Neural progenitor cell (in vitro differentiated cells): ENCODE results near the gene PRUNE2. TPM values are rescaled to one million over a fixed set of nuclear protein-coding genes. Genes with fewer than 3 reads are reported as not detected.

Experiments
- DNase-seq: peaks from one replicate; pipeline ENCODE4 v3.0.0-alpha.2; 2016; ENCODE audit warnings: low spot score
- H2AFZ ChIP-seq: fragments of 200-600 bp; sonication (generic); replicated peaks from 2 replicates; pipeline ENCODE4 v1.6.1; 2016; ENCODE audit warnings: antibody characterized with exemption
- H3F3A ChIP-seq: fragments of 200-600 bp; sonication (generic); 2 replicates; pipeline ENCODE4 v1.6.1; 2016; ENCODE audit warnings: antibody characterized with exemption, low read depth
- H3K27ac ChIP-seq: fragments of 200-600 bp; sonication (generic); 2 replicates; pipeline ENCODE4 v1.5.1; 2016; ENCODE audit warnings: mild to moderate bottlenecking
- H3K27me3 ChIP-seq: fragments of 200-600 bp; sonication (generic); 2 replicates; pipeline ENCODE4 v1.6.1; 2016; ENCODE audit warnings: mild to moderate bottlenecking, moderate library complexity
- H3K36me3 ChIP-seq: fragments of 200-600 bp; sonication (generic); 2 replicates; pipeline ENCODE4 v1.5.1; 2016
- H3K4me1 ChIP-seq: fragments of 200-600 bp; sonication (generic); 2 replicates; pipeline ENCODE4 v1.6.1; 2016; ENCODE audit warnings: mixed run types
- H3K4me2 ChIP-seq: fragments of 200-600 bp; sonication (generic); 2 replicates; pipeline ENCODE4 v1.6.1; 2016
- H3K4me3 ChIP-seq: fragments of 200-600 bp; sonication (generic); 2 replicates; pipeline ENCODE4 v1.5.1; 2016
- H3K79me2 ChIP-seq: fragments of 200-600 bp; sonication (generic); 2 replicates; pipeline ENCODE4 v1.6.1; 2016; ENCODE audit warnings: low read depth
- H3K9ac ChIP-seq: fragments of 200-600 bp; sonication (generic); 2 replicates; pipeline ENCODE4 v1.6.1; 2016
- H3K9me3 ChIP-seq: fragments of 200-600 bp; sonication (generic); 2 replicates; pipeline ENCODE4 v1.5.1; 2016; ENCODE audit warnings: low read depth
- H4K20me1 ChIP-seq: fragments of 200-600 bp; sonication (generic); 2 replicates; pipeline ENCODE4 v1.6.1; 2016; ENCODE audit warnings: low read depth
- H3K27ac Mint-ChIP-seq: 3 replicates; pipeline ENCODE4 v1.8.0; 2021; ENCODE audit warnings: mixed read lengths
- H3K27me3 Mint-ChIP-seq: 2 replicates; pipeline ENCODE4 v1.8.0; 2022; ENCODE audit warnings: low read depth, mild to moderate bottlenecking, inconsistent platforms, moderate library complexity, mixed read lengths; ENCODE audit not compliant: insufficient read depth
- H3K36me3 Mint-ChIP-seq: 3 replicates; pipeline ENCODE4 v1.8.0; 2021; ENCODE audit warnings: mixed read lengths
- H3K4me1 Mint-ChIP-seq: 3 replicates; pipeline ENCODE4 v1.8.0; 2021; ENCODE audit warnings: mixed read lengths
- H3K4me3 Mint-ChIP-seq: 3 replicates; pipeline ENCODE4 v1.8.0; 2021; ENCODE audit warnings: mild to moderate bottlenecking, moderate library complexity, mixed read lengths
- H3K9me3 Mint-ChIP-seq: 3 replicates; pipeline ENCODE4 v1.8.0; 2020; ENCODE audit warnings: mixed read lengths
- EZH2 ChIP-seq: fragments of 200-600 bp; sonication (generic); IDR thresholded peaks from 2 replicates; pipeline ENCODE4 v1.6.1; 2017; ENCODE audit warnings: antibody characterized with exemption, mild to moderate bottlenecking, moderate library complexity
- EZH2phosphoT487 ChIP-seq: fragments of 200-600 bp; sonication (generic); IDR thresholded peaks from 2 replicates; pipeline ENCODE4 v1.6.1; 2017; ENCODE audit warnings: antibody characterized with exemption
- total RNA-seq: library from RNA; depleted of rRNA; stranded (reverse); fragments of >200 nt; gene quantifications from 2 replicates; pipeline ENCODE4 v1.2.3, GENCODE V29; 2015; ENCODE audit warnings: low replicate concordance
- TF ChIP-seq, protein P1 (sequence below): fragments of 200-600 bp; sonication (generic); IDR thresholded peaks from 2 replicates; pipeline ENCODE4 v1.5.1; 2017; ENCODE audit warnings: antibody characterized with exemption, mild to moderate bottlenecking

Gene PRUNE2
- total RNA-seq, 1 donor from 2014 or later, result 28.2 TPM

DNA sequence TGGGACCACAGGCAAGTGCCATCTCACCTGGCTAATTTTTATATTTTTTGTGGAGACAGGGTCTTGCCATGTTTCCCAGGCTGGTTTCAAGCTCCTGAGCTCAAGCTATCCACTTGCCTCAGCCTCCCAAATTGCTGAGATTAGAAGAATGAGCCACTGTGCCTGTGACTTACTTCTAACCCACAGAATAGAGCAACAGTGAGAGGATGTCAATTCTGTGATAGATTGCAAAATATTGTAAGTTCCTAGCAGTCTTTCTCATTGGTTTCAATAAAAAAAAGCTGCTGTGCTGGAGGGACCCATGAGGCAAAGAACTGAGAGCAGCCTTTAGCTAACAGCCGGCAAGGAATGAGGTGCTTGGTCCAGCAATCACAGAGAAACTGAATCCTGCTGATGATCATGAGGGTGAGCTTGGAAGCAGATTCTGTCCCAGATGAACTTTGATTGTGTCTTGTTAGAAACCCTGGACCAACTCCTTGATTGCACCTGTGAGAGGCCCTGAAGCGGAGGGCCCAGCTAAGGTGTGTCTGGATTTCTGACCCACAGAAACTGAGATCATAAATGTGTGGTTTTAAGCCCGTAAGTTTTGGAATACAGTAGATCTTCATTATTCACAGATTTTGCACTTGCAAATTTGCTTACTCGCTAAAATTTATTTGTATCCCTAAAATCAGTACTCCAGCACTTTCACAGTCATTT is 297.2 kb downstream of the PRUNE2 start:
- no peak overlapping the region for H3K4me2 ChIP-seq
- no peaks in the 10 kb centered on the region for H3K79me2 ChIP-seq
- Mint-ChIP-seq H3K4me1 (peaks cover 6% of the 10 kb centered on the region), H3K4me3 (no peak overlapping the region), H3K27me3 (peaks cover 2% of the 10 kb centered on the region), H3K9me3 (no peaks in the 10 kb centered on the region), H3K36me3 (peaks cover 15% of the 10 kb centered on the region), H3K27ac (no peak overlapping the region)
- H4K20me1 ChIP-seq, result no peaks in the 10 kb centered on the region
- TF ChIP-seq EZH2, result no peak
- TF ChIP-seq, protein P1, sequence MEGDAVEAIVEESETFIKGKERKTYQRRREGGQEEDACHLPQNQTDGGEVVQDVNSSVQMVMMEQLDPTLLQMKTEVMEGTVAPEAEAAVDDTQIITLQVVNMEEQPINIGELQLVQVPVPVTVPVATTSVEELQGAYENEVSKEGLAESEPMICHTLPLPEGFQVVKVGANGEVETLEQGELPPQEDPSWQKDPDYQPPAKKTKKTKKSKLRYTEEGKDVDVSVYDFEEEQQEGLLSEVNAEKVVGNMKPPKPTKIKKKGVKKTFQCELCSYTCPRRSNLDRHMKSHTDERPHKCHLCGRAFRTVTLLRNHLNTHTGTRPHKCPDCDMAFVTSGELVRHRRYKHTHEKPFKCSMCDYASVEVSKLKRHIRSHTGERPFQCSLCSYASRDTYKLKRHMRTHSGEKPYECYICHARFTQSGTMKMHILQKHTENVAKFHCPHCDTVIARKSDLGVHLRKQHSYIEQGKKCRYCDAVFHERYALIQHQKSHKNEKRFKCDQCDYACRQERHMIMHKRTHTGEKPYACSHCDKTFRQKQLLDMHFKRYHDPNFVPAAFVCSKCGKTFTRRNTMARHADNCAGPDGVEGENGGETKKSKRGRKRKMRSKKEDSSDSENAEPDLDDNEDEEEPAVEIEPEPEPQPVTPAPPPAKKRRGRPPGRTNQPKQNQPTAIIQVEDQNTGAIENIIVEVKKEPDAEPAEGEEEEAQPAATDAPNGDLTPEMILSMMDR, result no peak
- TF ChIP-seq EZH2phosphoT487, result no peak
- no peaks in the 10 kb centered on the region for H3K27me3 ChIP-seq
- H3K27ac ChIP-seq, result no peak overlapping the region
- H3K36me3 ChIP-seq, result no peaks in the 10 kb centered on the region
- no peak overlapping the region for H2AFZ ChIP-seq
- no peak for DNase-seq
- no peaks in the 10 kb centered on the region for H3K9me3 ChIP-seq
- H3F3A ChIP-seq, result no peaks in the 10 kb centered on the region
- no peak overlapping the region for H3K9ac ChIP-seq
- no peaks in the 10 kb centered on the region for H3K4me1 ChIP-seq
- no peak overlapping the region for H3K4me3 ChIP-seq

DNA sequence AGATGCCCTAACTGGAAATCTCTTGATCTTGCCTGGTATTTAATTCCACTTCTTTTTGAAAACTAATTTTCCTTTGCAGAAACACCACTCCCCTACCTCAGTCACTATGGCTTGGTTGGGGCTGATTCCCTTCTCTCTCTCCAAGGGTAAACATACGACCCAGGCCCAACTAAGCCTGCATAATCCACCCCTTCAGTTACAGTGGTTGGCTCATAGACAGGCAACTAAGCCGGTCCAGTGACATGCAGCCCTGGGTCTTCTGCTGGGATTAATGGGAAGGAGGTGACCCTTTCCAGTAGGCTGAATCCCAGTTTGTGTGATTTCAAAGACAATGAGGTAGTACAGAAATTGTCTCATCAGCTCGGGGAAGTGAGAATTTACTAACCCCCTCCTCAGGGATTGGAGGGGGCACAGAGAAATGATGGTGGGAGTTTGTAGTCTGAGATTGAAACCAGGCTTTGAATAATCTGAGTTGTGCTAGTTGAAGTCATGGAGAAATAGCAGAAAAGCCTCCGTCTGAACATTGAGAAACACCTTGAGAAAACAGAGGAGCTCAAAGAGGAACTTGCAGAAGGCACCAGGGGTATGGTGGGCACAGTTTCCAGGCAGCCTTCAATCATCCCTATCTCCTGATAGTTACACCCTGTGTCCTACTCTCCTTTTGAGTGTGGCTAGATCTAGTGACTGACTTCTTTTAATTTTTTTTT is 298.0 kb downstream of the PRUNE2 start:
- H3K36me3 Mint-ChIP-seq, result peaks cover 15% of the 10 kb centered on the region
- Histone ChIP-seq H3K9me3 (no peaks in the 10 kb centered on the region), H4K20me1 (no peaks in the 10 kb centered on the region), H2AFZ (no peak overlapping the region), H3K4me2 (no peak overlapping the region), H3K4me3 (no peak overlapping the region), H3K36me3 (no peaks in the 10 kb centered on the region), H3K27ac (no peak overlapping the region), H3K4me1 (no peaks in the 10 kb centered on the region), H3K9ac (no peak overlapping the region), H3F3A (no peaks in the 10 kb centered on the region), H3K27me3 (no peaks in the 10 kb centered on the region), H3K79me2 (no peaks in the 10 kb centered on the region)
- no peak for DNase-seq
- TF ChIP-seq, protein P1, result no peak
- no peak for TF ChIP-seq EZH2phosphoT487
- no peak for TF ChIP-seq EZH2
- H3K9me3 Mint-ChIP-seq, result no peaks in the 10 kb centered on the region
- H3K4me1 Mint-ChIP-seq, result peaks cover 6% of the 10 kb centered on the region
- H3K27ac Mint-ChIP-seq, result no peak overlapping the region
- H3K4me3 Mint-ChIP-seq, result no peak overlapping the region
- H3K27me3 Mint-ChIP-seq, result no peaks in the 10 kb centered on the region

DNA sequence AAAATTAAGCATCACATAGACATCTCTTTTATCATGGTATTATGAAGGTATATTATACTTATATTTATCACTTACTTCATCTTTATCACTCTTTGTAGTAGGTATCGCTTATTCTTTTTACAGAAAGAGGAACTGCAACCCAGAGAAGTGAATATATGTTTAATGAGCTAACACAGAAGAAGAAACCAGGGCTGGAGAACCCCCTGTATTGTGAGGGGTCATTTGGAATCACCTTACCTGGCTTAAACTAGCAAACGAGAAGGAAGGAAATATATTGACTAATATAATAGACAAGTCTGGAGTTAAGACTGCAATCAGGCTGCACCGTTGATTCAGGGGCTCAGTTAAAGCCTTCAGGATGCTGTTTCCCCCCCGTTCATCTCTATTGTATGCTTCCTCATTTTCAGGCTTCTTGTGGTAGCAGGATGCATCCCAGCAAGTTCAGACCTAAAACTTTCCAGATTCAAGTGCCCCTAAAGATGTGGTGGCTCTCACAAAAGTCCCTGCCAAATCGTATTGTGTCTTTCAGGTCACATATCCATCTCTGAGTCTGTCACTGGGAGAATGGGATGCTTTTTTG is 300.5 kb downstream of the PRUNE2 start:
- TF ChIP-seq EZH2phosphoT487, result no peak
- TF ChIP-seq, protein P1, result no peak
- TF ChIP-seq EZH2, result no peak
- Histone ChIP-seq H3K27me3 (no peaks in the 10 kb centered on the region), H3K79me2 (no peaks in the 10 kb centered on the region), H4K20me1 (no peaks in the 10 kb centered on the region), H3K4me2 (no peak overlapping the region), H3K9ac (no peak overlapping the region), H2AFZ (peak overlapping the region; percentile 61), H3K27ac (no peak overlapping the region), H3K36me3 (no peaks in the 10 kb centered on the region), H3K4me3 (no peak overlapping the region), H3K9me3 (no peaks in the 10 kb centered on the region), H3K4me1 (no peaks in the 10 kb centered on the region), H3F3A (no peaks in the 10 kb centered on the region)
- H3K9me3 Mint-ChIP-seq, result no peaks in the 10 kb centered on the region
- no peaks in the 10 kb centered on the region for H3K27me3 Mint-ChIP-seq
- H3K4me3 Mint-ChIP-seq, result no peak overlapping the region
- H3K4me1 Mint-ChIP-seq, result no peaks in the 10 kb centered on the region
- peaks cover 15% of the 10 kb centered on the region for H3K36me3 Mint-ChIP-seq
- H3K27ac Mint-ChIP-seq, result no peak overlapping the region
- DNase-seq, result no peak
